Left ventricle myocardium inferior (tissue), 1 donor: Measurements from ENCODE around the gene FSD1. TPM values are rescaled to one million over a fixed set of nuclear protein-coding genes. Genes with fewer than 3 reads are reported as not detected.

Experiments used
- DNase-seq: peaks from one replicate; pipeline ENCODE4 v3.0.0-alpha.2; 2020
- H3K27ac ChIP-seq: fragments of 200-600 bp; replicated peaks from 2 replicates; pipeline ENCODE4 v1.8.0; 2021
- H3K27me3 ChIP-seq: fragments of 200-600 bp; 2 replicates; pipeline ENCODE4 v1.8.0; 2021; ENCODE audit warnings: low read depth
- H3K36me3 ChIP-seq: fragments of 200-600 bp; 2 replicates; pipeline ENCODE4 v1.8.0; 2021
- H3K4me1 ChIP-seq: fragments of 200-600 bp; 2 replicates; pipeline ENCODE4 v1.8.0; 2021
- H3K4me3 ChIP-seq: fragments of 200-600 bp; 2 replicates; pipeline ENCODE4 v1.8.0; 2021; ENCODE audit warnings: mild to moderate bottlenecking, moderate library complexity
- H3K9me3 ChIP-seq: fragments of 200-600 bp; replicated peaks from 2 replicates; pipeline ENCODE4 v1.8.0; 2021
- intact Hi-C: fragments of 100-400 bp; cut with micrococcal nuclease; formaldehyde crosslinking; loops from one replicate; pipeline ENCODE4 v1.11.0; 2022
- long read RNA-seq: library from polyadenylated mRNA; unstranded; transcript quantifications from one replicate; pipeline ENCODE4 v2.0.0, GENCODE V29; 2021
- total RNA-seq: library from RNA; stranded (reverse); fragmentation: NEBNext Ultra II Directional; extraction: Animal tissue kit (Norgen Biotek cat#: 25700); gene quantifications from one replicate; pipeline ENCODE4 v1.2.1, GENCODE V29; 2021
- TF ChIP-seq, protein P1 (sequence below): fragments of 200-600 bp; IDR thresholded peaks from 2 replicates; pipeline ENCODE4 v1.8.0; 2021; ENCODE audit warnings: antibody characterized with exemption, mild to moderate bottlenecking, borderline replicate concordance
- donor health status: DM: no; HTN: yes; CAD: no; lungs with severe emphysema.

Gene FSD1
- total RNA-seq = not detected
- long read RNA-seq = 0 reads

DNA sequence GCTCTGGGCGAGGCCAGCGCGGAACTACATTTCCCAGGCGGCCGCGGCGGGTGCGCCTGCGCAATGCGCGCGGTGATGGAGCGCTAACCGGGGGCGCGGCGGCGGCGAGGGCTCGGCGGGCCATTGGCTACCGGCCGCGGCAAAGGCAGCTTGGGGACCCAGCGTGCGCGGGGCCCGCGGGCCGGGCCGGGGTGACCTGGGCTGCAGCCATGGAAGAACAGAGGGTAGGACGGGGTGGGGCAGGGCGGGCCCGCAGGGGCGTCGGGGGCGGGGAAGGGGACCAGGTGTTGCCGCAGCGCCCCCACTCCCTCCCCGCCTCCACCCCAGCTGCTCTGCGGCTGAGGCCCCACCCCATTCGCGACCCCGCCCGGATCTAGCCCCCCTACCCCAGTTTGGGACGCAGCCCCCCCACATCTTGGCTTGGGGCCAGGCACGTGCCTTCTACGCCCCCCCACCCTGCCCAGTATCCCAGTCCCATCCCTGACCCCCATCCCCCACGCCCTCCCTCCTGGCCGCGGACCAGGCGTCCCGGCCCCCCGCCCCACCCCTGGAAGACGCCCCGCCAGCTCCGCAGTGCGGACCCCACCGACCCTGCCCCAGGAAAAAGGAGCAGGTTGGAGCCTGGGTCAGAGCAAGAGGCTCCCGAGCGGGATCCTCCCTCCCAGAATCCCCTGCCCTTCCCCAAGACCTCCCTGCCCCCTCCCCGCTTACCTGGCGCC is at the start of gene FSD1:
Gene FSD1 (plus strand): TSS at position 61 of the 719 bp plus-strand sequence. CDS start 149 bp downstream, at position 210.
- intact Hi-C loops = no loop called here
- peaks cover 5% of the 10 kb centered on the region for H3K4me1 ChIP-seq
- no peaks in the 10 kb centered on the region for H3K36me3 ChIP-seq
- peaks cover 66% of the 10 kb centered on the region for H3K27me3 ChIP-seq
- TF ChIP-seq, protein P1, sequence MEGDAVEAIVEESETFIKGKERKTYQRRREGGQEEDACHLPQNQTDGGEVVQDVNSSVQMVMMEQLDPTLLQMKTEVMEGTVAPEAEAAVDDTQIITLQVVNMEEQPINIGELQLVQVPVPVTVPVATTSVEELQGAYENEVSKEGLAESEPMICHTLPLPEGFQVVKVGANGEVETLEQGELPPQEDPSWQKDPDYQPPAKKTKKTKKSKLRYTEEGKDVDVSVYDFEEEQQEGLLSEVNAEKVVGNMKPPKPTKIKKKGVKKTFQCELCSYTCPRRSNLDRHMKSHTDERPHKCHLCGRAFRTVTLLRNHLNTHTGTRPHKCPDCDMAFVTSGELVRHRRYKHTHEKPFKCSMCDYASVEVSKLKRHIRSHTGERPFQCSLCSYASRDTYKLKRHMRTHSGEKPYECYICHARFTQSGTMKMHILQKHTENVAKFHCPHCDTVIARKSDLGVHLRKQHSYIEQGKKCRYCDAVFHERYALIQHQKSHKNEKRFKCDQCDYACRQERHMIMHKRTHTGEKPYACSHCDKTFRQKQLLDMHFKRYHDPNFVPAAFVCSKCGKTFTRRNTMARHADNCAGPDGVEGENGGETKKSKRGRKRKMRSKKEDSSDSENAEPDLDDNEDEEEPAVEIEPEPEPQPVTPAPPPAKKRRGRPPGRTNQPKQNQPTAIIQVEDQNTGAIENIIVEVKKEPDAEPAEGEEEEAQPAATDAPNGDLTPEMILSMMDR = no peak
- DNase-seq = no peak
- H3K27ac ChIP-seq = no peak within 1 kb of the TSS
- no peaks in the 10 kb centered on the region for H3K9me3 ChIP-seq
- peak within 1 kb of the TSS; percentile 44 for H3K4me3 ChIP-seq

DNA sequence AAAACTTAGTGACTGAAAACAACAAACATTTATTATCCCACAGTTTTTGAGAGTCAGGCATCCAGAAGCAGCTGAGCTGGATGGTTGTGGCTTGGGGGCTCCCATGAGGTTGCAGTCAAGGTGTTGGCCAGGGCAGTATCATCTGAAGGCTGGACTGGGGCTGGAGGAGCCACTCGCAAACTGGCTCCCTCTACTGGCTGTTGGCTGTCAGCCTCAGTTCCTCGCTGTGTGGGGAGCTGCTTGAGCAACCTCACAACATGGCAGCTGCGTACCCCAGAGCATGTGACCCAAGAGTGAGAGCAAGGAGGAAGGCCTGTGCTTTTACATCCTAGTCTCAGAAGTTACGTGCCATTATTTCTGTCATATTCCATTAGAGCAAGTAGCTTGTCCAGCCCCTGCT is 47.8 kb upstream of the FSD1 start:
- intact Hi-C loops = no loop called here
- Histone ChIP-seq H3K9me3 (peaks cover 8% of the 10 kb centered on the region), H3K4me1 (no peaks in the 10 kb centered on the region), H3K4me3 (no peak overlapping the region), H3K27ac (no peak overlapping the region), H3K36me3 (peaks cover 95% of the 10 kb centered on the region), H3K27me3 (no peaks in the 10 kb centered on the region)
- TF ChIP-seq, protein P1 = no peak
- no peak for DNase-seq

DNA sequence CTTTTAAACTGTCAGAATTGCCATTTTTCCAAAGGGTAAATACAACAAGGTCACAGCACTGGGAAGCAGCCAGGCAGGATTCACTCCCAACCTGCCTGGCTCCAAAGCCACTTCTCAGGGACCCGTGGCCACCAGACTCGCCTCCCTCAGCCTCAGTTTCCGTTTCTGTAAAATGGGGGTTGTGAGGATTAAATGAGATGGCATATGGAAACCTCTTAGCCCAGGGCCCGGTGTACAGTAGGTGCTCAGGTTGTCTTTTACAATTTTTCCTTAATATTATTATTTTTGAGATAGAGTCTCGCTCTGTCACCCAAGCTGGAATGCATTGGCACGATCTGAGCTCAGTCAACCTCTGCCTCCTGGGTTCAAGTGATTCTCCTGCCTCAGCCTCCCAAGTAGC is 47.4 kb upstream of the FSD1 start:
- H3K27me3 ChIP-seq = no peaks in the 10 kb centered on the region
- no peaks in the 10 kb centered on the region for H3K4me1 ChIP-seq
- H3K27ac ChIP-seq = no peak overlapping the region
- peaks cover 95% of the 10 kb centered on the region for H3K36me3 ChIP-seq
- peaks cover 8% of the 10 kb centered on the region for H3K9me3 ChIP-seq
- TF ChIP-seq, protein P1 = no peak
- no peak for DNase-seq
- no peak overlapping the region for H3K4me3 ChIP-seq
- intact Hi-C loops = no loop called here

DNA sequence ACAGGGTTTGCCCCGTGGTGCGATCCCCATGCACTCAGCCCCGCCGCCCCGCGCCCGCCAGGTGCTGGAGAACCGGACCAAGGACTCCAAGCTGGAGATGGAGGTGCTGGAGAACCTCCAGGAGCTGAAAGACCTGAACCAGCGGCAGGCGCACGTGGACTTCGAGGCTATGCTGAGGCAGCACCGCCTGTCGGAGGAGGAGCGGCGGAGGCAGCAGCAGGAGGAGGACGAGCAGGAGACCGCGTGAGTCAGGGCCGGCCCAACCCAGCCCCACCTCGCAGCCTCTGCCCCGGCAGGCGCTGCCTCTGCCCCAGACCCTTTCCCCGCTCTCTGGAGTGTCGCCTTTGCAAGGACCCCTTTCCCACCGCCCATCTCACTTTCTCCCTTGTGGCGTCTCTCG is 46.2 kb upstream of the FSD1 start:
- TF ChIP-seq, protein P1 = no peak
- Histone ChIP-seq H3K4me1 (no peaks in the 10 kb centered on the region), H3K4me3 (no peak overlapping the region), H3K27ac (no peak overlapping the region), H3K36me3 (peaks cover 95% of the 10 kb centered on the region), H3K27me3 (no peaks in the 10 kb centered on the region), H3K9me3 (peaks cover 8% of the 10 kb centered on the region)
- intact Hi-C loops = no loop called here
- DNase-seq = no peak

DNA sequence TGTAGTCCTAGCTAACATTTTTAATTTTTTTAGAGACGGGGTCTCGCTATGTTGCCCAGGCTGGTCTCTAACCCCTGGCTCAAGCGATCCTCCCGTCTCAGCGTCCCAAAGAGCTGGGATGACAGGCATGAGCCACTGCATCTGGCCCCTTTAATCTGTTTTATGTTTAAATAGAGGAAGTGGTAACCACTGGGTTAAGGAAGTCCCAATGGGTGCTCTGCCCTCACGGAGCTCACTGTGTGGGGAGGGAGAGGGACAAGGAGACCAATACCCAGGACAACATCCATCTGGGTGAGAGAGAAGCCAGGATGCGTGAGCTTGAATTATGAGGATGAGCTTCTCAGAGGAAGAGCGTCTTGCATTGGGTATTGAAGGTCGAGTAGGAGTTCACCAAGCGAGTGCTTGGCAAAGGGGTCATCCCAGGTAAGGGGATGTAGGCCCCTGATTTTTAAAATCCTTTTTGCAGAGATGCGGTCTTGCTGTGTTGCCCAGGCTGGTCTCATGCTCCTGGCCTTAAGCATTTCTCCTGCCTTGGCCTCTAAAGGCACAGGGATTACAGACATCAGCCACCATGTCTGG is 43.7 kb upstream of the FSD1 start:
- Histone ChIP-seq H3K36me3 (peaks cover 93% of the 10 kb centered on the region), H3K9me3 (peaks cover 8% of the 10 kb centered on the region), H3K4me3 (no peak overlapping the region), H3K27me3 (no peaks in the 10 kb centered on the region), H3K4me1 (no peaks in the 10 kb centered on the region), H3K27ac (no peak overlapping the region)
- TF ChIP-seq, protein P1 = no peak
- DNase-seq = no peak
- intact Hi-C loops = no loop called here
